Measurements from ENCODE around the gene RRP7A. TPM values are rescaled to one million over a fixed set of nuclear protein-coding genes. Genes with fewer than 3 reads are reported as not detected.
A peak's percentile ranks its signal among the peaks of the same experiment; 100 is the strongest.
"Not testable (repeated sequence)": the region's sequence is repeated elsewhere in the genome, so short reads cannot be mapped to it uniquely, and the experiment has no call there.

Gene RRP7A
- total RNA-seq, 1 donor from 2014 or later: 27.2 TPM

- not testable (repeated sequence) for DNase-seq (ENCODE audit: low read depth in 2 of 2)
These were observed 19.8 kb downstream of the RRP7A start for GRCh38 chr22:42499773-42500160.

- peak; percentile 19 to 47 for DNase-seq (ENCODE audit: low read depth in 2 of 2)
These were observed 24.0 kb downstream of the RRP7A start for GRCh38 chr22:42495533-42496141.

- DNase-seq (ENCODE audit: low read depth in 2 of 2): no peak
These were observed 26.2 kb downstream of the RRP7A start for GRCh38 chr22:42493393-42493792.

GRCh38 chr22:42492323-42492690 lies 27.3 kb downstream of the RRP7A start:
- DNase-seq (ENCODE audit: low read depth in 2 of 2): no peak

GRCh38 chr22:42490243-42490832 lies 29.3 kb downstream of the RRP7A start:
- DNase-seq (ENCODE audit: low read depth in 2 of 2): no peak

- no peak for DNase-seq (ENCODE audit: low read depth in 2 of 2)
These were observed 30.6 kb downstream of the RRP7A start for GRCh38 chr22:42489000-42489399.

- no peak for DNase-seq (ENCODE audit: low read depth in 2 of 2)
These were observed 35.1 kb downstream of the RRP7A start for GRCh38 chr22:42484506-42484905.

- not testable (repeated sequence) for DNase-seq (ENCODE audit: low read depth in 2 of 2)
These were observed 35.9 kb downstream of the RRP7A start for GRCh38 chr22:42483610-42484223.

- no peak for DNase-seq (ENCODE audit: low read depth in 2 of 2)
These were observed 44.5 kb downstream of the RRP7A start for GRCh38 chr22:42475122-42475521.

GRCh38 chr22:42473484-42474193 lies 46.0 kb downstream of the RRP7A start:
- DNase-seq (ENCODE audit: low read depth in 2 of 2): peak; percentile 66 to 69

GRCh38 chr22:42472671-42473070 lies 46.9 kb downstream of the RRP7A start:
- DNase-seq (ENCODE audit: low read depth in 2 of 2): no peak

- DNase-seq (ENCODE audit: low read depth in 2 of 2): no peak
These were observed 48.2 kb downstream of the RRP7A start for GRCh38 chr22:42471441-42471840.

- no peak for DNase-seq (ENCODE audit: low read depth in 2 of 2)
These were observed 49.1 kb downstream of the RRP7A start for GRCh38 chr22:42470366-42471082.

GRCh38 chr22:42468841-42469240 lies 50.8 kb downstream of the RRP7A start:
- no peak for DNase-seq (ENCODE audit: low read depth in 2 of 2)

GRCh38 chr22:42462016-42462415 lies 57.6 kb downstream of the RRP7A start:
- no peak for DNase-seq (ENCODE audit: low read depth in 2 of 2)

GRCh38 chr22:42461511-42461910 lies 58.1 kb downstream of the RRP7A start:
- no peak for DNase-seq (ENCODE audit: low read depth in 2 of 2)

Other genes starting within 250 kb of the RRP7A start
- gene TCF20, start 249.1 kb downstream of the RRP7A start, total RNA-seq: 13.3 and 16.9 TPM in 2 replicates
- gene NFAM1, start 87.4 kb downstream of the RRP7A start, total RNA-seq: not detected in 2 replicates
- gene SERHL2, start 34.2 kb upstream of the RRP7A start, total RNA-seq: 3.3 and 3.8 TPM in 2 replicates
- 18.7 and 20.6 TPM in 2 replicates for gene POLDIP3, start 95.1 kb upstream of the RRP7A start, total RNA-seq
- gene ATP5MGL, start 120.8 kb upstream of the RRP7A start, total RNA-seq: 0.22 and 0.60 TPM in 2 replicates
- 99.0 and 129 TPM in 2 replicates for gene CYB5R3, start 129.6 kb upstream of the RRP7A start, total RNA-seq
- gene A4GALT, start 201.1 kb upstream of the RRP7A start, total RNA-seq: 32.7 and 43.8 TPM in 2 replicates

Measured in lung microvascular endothelial cell (primary cell).